HG02938 (cell line): ENCODE data around the gene NFKBIZ.
"Not testable (repeated sequence)": the region's sequence is repeated elsewhere in the genome, so short reads cannot be mapped to it uniquely, and the experiment has no call there.

Experiments
- ATAC-seq: cut with Tn5 transposase; IDR thresholded peaks from one replicate; pipeline ENCODE4 v1.9.1; 2021; ENCODE audit warnings: mild to moderate bottlenecking, moderate library complexity; ENCODE audit not compliant: unreplicated experiment

NFKBIZ gene

DNA sequence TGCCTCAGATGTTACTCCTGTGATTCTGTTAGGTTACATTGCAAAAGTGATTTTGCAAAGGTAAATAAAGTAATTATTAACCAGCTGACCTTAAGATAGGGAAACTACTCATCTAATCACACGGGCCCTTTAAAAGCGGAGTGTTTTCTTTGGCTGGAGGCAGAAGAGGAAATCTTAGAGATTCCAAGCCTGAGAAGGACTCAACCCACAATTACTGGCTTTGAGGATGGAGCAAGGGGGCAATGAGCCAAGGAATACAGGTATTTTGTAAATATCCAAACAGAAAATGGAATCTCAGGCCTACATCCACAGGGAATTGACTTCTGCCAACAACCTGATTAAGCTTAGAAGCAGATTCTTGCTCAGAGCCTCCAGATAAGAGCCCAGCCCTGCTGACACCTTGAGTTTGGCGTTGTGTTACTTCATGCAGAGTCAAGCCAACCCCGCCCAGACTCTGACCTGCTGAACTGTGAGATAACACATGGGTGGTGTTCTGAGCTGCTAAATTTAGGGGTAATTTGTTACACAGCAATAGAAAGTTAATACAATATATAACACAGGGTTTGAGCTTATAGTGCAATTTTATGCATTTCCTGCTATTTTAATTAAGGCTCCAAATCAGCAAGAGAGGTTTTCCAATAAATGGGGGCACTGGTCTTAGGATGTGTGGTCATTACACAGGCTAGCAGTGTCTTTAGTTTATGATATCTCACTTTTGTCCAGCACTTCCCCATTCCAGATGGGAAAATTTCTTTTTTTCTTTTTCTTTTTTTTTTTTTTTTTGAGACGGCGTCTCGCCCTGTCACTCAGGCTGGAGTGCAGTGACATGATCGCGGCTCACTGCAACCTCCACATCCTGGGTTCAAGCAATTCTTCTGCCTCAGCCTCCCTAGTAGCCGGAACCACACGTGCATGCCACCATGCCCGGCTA is 19.5 kb downstream of the NFKBIZ start:
- no peak for ATAC-seq

DNA sequence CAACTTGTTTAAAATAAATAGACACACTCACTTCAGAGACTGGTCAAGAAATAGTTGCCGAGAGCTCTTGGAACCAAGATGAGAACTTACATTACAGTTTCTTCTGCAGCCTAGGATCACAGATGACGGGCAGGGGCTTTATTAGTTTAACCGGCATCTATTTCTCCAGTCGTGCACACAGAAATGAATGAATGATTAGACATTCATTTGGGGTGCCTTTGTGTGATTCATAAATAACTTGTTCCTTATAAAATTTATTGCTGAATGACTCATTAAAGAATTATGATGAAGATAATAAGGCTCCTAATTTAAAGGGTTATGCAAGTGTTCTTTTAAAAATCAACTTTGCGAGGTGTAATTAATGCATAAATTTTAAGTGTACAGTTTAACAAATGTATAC is 20.8 kb downstream of the NFKBIZ start:
- no peak for ATAC-seq

DNA sequence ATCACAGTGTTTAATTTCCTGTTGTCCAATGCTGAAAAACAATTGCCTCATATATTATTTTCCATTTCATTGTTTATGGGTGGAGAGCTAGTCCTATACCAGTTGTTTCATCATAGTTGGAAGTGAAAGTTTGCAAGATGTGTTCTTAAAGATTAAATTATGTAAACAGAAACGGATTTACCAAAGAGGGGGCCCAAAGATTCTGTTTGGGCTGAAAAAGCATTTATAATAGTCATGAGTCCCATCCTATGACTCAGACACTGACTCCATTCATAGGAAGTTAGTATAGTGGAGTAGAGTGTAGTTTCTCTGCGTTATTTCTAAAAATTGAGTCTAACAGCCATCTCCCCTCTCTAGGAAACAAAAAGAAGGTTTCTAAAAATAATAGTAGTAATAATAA is 24.3 kb downstream of the NFKBIZ start:
- ATAC-seq = no peak

DNA sequence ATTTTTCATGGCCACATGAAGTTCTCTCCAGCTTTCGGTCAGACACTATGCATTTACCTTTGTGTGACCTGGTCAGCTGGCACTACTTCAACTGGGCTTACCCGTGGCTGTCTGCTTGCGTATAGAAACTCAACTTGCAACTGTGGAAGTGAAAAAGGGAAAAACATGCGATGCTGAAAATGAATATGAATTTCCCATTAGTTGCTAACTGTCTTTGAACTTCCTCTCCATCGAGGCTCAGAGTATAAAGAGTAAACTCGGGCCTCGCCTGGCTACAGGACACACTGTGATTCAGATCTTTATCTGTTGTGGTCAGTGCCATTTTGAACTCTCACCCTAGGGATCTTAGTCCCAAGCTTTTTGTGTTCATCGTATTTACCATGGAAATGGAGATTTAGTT is 26.8 kb downstream of the NFKBIZ start:
- ATAC-seq = no peak

DNA sequence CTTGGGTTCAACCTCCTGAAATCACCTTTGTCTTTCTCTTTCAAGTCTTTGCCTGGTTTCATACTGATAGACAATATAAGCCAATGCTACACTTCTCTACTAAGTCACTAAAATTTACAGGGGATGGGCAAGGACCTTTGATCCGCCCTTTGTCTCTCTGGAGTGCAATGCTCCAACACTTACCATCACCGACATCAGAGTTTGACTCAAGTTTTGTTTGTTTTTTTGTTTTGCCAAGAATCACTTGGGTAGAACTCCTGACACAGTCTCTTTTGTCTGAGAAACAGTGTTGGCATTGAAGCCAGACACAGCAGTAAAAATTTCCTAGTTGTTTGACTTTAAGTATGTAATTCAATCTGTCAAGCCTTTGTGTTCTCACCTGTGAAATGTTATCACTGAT is 29.3 kb downstream of the NFKBIZ start:
- ATAC-seq = no peak

DNA sequence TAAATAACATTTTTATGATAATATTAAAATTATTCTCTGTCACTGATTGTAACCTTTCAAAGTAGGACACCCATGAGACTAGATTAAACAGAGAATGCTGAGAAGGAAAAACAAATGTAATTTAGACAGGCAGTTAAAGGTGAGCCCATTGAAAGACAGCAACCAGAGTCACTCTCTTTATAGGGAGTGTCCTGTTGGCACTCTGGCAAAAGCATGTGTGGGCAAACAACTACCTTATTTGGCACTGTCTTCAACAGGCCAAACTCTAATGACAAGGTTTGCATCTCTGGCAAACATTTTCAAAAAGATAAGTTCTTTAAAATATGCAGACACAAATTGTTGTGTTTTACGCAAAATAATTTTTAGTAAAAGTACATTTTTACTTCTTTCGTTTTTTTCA is 29.8 kb downstream of the NFKBIZ start:
- ATAC-seq = no peak

DNA sequence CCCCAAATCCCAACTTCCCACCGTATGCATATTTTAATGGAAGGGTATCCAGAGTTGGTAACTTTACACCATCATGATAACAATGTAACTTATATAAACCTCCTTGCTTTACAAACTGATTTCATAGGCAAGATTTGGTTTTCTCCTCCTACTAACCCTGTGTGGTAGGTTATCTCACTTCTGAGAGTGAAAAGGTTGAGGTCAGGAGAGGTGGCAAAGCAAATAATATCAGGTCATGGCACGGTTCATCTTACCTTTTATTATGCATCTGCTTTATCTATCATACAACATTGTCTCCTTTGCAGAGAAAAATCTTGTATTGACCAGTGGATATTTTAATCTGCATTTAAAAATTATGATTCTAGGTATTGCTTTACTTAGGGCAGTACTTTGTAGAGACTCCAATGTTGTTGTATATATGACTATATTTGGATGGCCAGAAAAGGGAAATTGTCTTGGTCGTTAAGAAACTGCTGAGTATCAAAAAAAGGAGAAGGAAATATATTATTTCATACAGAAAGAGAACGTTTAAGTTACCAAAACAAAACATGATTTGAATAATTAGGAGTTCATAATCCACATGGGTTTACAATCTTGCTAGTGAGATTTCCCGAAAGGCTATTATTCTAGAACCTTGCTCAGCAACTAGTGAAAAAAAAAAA is 30.4 kb downstream of the NFKBIZ start:
- no peak for ATAC-seq

DNA sequence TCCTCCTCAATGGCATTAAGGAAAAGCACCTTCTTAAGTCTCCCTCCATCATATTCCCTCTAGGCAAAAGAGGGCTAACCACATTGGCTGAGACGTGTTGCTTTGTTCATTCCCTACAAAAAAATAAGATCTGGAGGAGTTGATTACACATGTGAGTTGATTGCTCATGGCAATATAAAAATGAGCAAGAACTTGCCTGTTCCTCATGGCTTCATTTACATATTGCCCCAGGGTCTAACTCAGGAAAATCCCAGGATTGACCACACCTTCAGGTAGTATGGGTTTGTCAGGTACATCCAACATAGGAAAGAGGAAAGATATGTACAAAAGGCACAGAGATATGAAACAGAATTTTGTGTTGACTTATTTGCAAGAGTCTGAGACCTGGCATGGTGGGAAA is 35.5 kb downstream of the NFKBIZ start:
- ATAC-seq = no peak

DNA sequence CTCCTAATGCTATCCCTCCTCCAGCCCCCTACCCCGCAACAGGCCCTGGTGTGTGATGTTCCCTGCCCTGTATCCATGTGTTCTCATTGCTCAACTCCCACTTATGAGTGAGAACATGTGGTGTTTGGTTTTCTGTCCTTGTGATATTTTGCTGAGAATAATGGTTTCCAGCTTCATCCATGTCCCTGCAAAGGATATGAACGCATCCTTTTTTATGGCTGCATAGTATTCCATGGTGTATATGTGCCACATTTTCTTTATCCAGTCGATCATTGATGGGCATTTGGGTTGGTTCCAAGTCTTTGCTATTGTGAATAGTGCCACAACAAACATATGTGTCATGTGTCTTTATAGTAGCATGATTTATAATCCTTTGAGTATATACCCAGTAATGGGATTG is 36.3 kb downstream of the NFKBIZ start:
- not testable (repeated sequence) for ATAC-seq

DNA sequence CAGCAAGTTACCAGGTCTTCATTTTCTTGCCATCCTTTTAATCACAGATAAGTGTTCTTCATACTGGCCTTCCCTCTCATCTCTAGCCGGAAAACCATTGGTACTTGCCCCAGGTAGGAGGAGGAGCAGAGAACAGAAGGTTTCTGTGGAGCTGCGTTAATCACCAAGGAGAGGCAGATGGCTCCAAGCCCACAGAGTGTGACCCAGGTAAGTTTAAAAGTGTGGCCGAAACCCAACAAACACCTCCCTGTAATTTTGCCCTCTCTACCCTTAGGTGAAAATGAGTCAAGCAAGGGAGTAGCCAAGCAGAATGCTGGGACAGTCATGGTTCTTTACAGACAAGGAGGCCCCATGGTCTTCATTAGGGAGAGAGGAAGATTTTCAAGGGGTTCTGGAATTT is 37.3 kb downstream of the NFKBIZ start:
- no peak for ATAC-seq

DNA sequence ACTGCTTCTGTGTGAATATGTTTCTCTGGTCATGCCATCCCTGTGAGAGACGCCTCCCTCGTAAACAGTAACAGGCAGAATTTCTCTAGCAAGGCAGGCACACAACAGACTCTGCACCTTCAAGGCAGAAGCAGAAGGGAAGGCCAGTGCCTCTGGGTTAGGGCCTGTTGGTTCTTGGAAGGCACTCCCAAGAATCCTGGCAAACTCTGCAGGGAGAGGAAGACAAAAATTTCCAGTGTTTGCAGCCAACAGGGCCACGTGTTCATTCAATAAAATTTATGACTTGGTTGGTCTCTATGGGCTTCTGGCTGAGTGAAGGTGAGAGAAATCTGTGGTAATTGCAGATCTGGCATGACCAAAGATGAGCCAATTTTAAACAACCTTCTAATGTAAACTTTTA is 39.3 kb downstream of the NFKBIZ start:
- ATAC-seq = no peak

DNA sequence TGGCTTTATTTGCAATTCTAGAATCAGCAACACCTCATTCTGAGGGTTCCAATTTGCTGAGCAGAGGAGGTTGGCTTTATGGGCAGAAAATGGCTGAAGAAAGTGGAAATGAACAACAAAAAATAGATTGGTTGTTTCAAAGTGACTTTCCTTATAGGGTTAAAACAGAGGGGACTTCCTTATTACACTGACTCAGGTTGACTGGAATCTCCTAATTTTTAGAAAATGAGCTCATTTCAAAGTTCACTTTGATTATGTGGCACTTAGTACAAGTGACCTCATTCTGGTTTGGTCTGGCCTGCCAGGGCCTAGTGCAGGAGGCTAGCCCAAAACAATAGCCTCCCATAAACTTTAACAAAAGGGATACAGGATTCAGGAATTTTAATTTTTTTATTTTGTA is 41.4 kb downstream of the NFKBIZ start:
- ATAC-seq = no peak

DNA sequence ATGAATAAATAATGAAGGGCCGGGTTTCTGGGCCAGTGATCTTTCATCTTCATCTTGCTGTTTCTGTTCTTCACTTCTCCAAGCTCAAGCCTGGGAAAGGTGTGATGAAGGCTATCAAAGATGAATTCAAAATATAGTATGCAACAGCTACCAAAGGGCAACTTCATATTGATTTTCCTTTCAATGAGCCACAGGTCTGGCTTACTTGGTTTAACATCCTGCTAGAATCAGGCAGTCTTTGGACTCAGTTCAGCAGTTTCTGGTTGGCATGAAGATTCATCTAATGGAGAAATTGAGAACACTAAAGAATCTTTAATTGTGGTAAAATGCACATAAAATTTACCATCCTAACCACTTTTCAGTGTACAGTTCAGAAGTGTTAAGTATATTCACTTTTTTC is 43.3 kb downstream of the NFKBIZ start:
- ATAC-seq = no peak

DNA sequence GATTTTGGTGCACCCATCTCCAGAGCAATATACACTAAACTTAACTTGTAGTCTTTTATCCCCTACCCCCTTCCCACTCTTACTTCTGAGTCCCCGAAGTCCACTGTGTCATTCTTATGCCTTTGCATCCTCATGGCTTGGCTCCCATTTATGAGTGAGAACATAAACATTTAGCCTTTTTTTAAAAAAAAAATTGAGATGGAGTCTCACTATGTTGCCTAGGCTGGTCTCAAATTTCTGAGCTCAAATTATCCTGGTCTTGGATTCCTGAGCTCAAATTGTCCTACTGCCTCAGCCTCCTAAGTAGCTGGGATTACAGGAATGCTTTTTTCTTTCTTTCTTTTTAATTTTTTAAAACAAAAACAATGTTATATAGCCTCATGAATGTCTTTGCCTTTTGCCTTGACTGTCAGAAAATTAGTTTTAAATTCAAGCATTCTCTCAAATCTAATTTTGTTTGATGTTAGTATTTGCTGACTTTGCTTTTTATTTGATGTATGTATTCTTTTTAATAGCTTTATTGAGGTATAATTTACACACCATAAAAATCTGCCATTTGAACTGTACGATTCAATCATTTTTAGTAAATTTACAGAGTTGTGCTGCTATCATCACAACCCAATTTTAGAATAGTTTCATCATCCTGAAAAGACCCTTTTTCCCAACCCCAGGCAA is 46.9 kb downstream of the NFKBIZ start:
- no peak for ATAC-seq

DNA sequence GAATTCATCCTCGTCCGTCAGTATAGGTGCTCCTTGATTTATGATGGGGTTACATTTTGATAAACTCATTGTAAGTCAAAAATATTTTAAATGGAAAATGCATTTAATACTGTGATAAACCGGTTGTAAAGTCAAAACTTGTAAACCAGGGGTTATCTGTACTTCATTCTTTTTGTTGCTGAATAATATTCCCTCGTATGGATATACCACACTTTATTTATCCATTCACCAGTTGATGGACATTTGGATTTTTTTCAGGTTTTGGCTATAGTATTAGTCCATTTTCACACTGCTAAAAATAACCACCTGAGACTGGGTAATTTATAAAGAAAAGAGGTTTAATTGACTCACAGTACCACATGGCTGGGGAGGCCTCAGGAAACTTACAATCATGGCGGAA is 47.7 kb downstream of the NFKBIZ start:
- no peak for ATAC-seq

DNA sequence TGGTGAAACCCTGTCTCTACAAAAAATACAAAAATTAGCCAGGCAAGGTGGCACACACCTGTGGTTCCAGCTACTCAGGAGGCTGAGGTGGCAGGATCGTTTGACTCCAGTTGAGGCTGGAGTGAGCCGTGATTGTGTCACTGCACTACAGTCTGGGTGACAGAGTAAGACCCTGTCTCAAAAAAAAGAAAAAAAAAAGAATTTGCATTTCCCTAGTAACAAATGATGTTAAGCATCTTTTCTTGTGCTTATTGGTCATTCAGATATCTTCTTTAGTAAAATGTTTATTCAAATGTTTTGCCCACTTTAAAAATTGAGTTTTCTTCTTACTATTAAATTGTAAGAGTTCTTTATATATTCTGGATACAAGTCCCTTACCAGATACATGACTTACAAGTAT is 48.7 kb downstream of the NFKBIZ start:
- ATAC-seq = no peak

DNA sequence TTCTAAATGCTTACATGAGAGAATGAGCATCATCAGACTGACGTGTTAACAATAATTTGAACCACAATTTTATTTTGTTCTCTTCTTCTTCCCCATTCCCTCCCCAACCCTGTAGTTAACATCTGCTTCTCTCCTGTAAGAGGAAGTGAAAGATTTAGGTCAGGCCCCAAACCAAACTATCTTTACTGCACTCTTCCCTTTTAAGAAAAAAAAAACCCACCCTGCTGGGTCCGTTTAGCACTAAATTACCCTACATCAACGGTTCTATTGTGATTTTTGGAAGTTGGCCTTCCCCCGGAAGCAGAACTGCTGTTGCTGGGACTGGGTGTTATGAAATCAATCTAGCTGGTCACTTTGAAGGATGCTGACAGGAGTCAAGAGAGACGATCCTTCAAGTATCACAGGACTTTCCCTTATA is 49.4 kb downstream of the NFKBIZ start:
- ATAC-seq = peak; percentile 88

DNA sequence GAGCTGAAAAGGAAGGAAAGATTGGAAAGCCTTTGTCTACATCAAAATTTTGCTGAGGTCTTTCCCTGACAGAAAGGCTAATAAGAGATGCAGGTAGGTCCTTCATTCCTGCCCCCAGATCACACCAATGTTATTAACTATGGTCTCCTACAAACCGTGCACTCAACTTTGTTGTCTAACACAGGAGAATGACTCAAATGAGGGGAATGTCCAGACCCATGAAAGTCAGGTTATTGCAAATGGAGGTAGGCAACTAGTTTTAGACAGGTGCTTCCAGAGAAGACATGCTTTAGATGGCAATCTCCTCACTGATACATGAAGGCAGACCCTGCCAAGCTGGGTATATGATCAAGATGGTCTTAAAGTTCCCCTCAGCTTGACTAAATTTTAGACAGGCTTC is 51.0 kb downstream of the NFKBIZ start:
- no peak for ATAC-seq

DNA sequence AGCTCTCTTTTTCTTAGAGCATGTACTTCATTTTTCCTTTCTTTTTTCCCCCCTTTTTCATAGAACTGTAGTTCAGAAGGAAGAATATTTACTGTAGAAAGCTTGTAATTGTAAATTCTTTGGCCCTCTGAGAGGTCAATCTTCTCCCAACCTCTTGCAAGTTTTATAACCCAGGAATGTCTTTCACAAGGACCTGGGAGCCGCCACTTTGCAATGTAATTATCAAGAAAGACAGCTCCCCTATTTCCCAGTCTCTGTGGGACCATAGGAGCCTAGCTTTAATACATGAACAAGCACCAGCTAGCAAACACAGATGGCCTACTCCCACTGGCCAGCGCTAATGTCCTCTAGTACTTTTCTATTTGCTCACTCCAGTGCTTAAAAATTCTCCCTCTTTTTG is 51.4 kb downstream of the NFKBIZ start:
- no peak for ATAC-seq

DNA sequence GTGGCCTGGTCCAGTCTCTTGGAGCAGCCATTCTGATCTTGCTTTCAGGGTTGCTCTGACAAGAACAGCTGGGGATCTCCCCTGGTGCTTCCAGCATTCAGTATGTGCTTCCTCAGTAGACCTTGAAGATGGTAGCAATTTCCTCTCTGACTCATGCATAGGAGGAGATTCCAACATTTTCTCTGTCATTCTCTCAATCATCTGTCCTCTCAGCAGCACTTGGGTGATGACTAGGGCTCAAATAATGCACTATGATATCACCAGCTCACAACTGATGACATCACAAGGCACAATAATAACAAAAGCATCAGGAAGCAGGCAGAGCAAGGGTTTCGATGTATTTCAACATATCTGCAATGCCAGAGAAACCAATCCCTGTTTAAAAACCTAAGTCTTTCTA is 52.7 kb downstream of the NFKBIZ start:
- no peak for ATAC-seq

DNA sequence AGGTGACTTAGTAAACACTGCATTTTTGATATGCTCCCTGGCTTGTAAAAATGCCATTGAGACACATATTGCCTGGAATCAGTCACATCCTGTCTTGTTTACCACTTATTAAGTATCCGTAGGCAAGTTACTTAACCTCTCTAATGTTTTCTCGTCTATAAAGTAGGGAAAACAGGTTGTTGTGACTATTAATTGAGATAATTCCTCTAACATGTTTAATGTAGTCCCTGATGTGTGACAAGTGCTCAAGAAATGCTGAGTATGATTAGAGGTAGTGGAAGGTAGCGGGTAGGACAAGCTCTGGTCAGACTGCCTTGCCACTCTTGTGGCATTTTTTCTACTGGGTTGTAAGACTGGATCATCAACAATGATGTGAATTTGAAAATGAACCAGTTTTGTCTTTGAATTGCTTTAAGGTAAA is 54.1 kb downstream of the NFKBIZ start:
- ATAC-seq = no peak

DNA sequence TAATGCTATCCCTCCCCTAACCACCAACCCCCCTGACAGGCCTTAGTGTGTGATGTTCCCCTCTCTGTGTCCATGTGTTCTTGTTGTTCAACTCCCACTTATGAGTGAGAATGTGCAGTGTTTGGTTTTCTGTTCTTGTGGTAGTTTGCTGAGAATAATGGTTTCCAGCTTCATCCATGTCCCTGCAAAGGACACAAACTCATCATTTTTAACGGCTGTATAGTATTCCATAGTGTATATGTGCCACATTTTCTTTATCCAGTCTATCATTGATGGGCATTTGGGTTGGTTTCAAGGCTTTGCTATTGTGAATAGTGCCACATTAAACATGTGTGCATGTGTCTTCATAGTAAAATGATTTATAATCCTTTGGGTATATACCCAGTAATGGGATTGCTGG is 56.3 kb downstream of the NFKBIZ start:
- not testable (repeated sequence) for ATAC-seq
